Epidermal melanocyte (primary cell): ENCODE data around the gene COL5A1.
"Not testable (repeated sequence)": the region's sequence is repeated elsewhere in the genome, so short reads cannot be mapped to it uniquely, and the experiment has no call there.

ENCODE experiments used
- DNase-seq: peaks from one replicate; pipeline ENCODE4 v3.0.0; 2011; ENCODE audit warnings: low spot score; ENCODE audit not compliant: insufficient read length

The COL5A1 gene

DNA sequence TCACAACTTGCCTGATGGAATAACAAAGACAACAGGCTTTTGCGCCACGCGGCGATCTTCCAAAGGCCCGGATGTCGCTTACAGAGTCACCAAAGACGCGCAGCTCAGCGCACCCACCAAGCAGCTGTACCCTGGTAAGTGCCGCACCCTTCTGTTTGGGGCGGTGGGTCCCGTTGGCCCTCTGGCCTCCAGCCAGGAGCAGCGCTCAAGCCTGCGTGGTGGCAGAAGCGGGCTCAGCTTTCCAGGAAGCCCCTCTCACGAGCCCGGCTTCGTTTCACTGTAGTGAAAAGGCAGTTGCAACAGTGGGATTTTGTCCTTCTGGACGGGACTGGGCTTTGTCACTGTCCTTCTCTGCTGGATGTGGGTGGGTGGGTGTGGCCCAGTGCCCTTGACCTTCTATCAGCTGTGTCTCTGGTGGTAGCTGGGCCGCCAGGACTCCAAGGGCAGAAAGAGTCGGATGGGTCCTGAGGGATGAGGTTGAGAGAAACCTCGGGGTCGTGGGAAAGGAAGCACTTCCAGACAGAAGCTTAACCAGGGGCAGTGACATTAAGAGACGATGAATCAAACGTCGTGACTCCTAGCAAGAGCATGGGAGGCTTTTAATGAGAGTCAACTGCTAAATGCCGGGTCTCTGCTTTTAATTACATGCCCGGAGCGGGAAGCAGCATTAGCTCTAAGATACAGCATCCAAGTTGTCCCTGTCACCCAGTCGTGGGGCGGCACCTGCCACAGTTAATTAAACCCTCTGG, 49.5 kb downstream of the COL5A1 start:
- no peak for DNase-seq

- DNase-seq = no peak
Observed at GRCh38 chr9:134691695-134692572, 50.3 kb downstream of the COL5A1 start.

DNA sequence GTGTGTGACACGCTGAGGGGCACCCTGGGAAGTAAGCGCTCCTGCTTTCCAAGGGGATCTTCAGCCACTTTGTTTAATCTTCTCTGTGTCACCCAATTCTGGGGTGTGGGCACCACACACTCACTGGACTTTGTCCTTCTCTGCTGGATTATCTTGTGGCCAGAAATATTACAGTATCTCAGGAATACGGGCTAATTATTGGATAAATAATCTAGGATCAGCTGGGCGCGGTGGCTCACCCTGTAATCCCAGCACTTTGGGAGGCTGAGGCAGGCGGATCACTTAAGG, 50.9 kb downstream of the COL5A1 start:
- DNase-seq = no peak

DNA sequence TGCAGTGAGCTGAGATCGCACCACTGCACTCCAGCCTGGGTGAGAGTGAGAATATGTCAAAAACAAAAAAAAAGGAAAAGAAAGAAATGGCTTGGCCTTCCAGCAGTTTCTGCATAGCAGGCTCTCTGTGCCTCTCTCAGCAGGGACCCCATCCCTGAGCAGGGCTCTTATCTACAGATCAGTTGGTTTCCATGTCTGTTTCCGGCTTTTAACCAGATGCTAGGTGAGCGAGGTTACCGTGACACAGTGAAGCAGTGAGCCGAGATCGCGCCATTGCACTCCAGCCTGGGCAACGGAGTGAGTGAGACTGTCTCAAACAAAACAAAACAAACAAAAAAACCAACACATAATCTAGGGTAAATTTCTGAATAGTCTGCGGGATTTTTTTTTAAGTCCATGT, 51.4 kb downstream of the COL5A1 start:
- DNase-seq = no peak

DNA sequence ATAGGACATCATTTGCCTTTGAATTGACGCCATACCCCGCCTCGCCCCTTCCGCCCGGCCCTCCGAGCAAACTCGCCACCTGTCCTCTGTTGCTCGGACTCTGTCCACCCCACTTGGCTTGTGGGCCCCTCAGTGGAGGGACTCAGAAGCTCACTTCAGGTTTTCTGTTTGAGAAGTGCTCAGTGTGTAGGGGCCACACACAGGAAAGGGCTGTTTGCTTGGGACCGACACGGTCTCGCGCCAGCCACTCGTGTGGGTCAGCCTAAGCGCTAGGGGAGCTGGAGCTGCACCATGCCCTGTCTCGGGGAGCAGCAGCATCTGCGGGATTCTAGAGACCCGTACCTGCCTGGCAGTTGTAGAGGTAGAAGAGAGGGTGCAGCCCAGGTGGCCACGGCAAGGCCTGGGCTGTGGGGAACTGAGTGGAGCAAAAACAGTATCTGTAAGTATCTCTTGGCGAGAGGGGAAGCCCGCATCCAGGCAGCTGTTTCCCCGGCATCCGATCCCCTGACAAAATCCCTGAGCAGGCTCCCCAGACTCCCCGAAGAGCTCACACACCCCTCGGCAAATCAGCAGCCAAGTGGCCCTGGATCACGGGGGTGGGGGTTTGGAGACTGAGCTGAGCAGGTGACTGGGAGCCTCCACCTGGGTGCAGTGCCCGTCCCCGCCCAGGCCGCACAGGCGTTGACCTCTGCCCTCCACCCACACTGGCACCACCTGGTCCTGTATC, 52.2 kb downstream of the COL5A1 start:
- no peak for DNase-seq

DNA sequence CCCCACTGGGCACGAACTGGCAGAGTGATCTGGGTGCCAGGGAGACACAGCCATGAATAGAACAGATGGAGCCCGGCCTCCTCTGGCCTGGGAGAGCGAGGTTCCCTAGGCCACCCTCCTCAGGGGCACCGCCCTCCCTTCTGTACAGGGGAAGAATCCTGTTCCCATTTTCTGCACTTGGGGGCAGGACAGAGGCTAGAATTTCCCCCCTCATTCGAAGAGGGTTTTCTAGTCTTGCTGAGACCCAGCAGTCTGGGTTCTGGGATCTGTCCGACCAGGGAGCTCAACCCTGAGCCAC, 52.7 kb downstream of the COL5A1 start:
- DNase-seq = no peak

GRCh38 chr9:134694714-134695113, 53.1 kb downstream of the COL5A1 start:
- no peak for DNase-seq

- DNase-seq = no peak
Observed at GRCh38 chr9:134695144-134695543, 53.5 kb downstream of the COL5A1 start.

GRCh38 chr9:134696433-134696832, 54.8 kb downstream of the COL5A1 start:
- no peak for DNase-seq

GRCh38 chr9:134698111-134698510, 56.5 kb downstream of the COL5A1 start:
- DNase-seq = no peak

- peak; percentile 50 for DNase-seq
Observed at GRCh38 chr9:134698587-134699342, 57.2 kb downstream of the COL5A1 start.

DNA sequence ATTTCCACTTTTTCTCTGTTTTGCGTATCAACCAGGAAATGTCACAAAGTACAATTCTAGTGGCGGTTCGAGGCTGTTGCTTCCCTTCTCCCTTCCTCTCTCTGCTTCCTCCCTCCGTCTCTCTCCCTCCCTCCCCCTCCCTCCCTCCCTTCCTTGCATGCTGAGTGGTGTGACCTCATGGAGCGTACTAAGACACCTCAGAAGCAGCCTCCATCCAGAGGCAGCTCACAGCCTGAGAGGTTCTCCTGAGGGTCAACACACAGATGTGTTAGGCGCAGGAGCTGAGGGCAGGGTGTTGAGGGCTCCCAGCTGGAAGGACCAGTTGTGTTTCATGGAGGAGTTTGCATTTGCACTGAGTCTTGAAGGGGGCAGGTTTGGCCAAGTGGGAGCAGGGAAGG, 57.7 kb downstream of the COL5A1 start:
- no peak for DNase-seq

- no peak for DNase-seq
Observed at GRCh38 chr9:134700636-134701350, 59.2 kb downstream of the COL5A1 start.

DNA sequence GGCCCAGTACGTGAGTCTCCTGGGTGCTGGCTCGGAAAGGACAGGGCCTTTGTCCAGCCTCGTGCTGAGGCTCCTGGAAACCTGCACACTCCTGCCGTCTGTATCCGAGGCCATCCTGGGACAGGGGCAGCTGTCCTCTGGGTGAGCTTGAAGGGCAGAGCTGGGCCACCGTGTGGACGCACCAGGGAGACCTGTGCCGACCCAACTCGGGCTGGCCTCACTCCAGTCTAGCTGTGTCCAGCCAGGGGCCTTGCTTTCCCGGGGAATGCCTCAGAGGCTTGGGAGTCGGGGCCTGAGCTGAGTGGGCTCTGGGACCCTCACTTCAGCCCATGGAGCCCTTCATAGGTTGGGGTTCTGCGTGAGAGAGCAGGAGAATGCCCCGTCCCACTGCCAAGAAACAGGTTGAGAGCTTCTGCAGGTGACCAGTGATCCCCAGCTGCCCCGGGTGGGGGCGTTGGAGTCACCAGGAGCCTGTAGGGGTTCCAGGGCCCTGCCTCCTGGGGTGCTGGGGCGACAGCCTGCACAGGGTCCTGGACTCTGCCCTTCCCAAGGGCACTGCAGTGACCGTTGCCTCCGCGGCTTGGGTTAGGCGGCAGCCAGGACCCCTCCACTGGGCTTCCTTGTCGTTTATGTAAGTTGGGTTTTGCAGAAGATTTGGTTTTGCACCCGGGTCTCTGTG, 60.1 kb downstream of the COL5A1 start:
- DNase-seq = no peak

GRCh38 chr9:134702291-134702690, 60.7 kb downstream of the COL5A1 start:
- DNase-seq = no peak

GRCh38 chr9:134703730-134704114, 62.1 kb downstream of the COL5A1 start:
- not testable (repeated sequence) for DNase-seq

GRCh38 chr9:134704498-134704897, 62.9 kb downstream of the COL5A1 start:
- no peak for DNase-seq

DNA sequence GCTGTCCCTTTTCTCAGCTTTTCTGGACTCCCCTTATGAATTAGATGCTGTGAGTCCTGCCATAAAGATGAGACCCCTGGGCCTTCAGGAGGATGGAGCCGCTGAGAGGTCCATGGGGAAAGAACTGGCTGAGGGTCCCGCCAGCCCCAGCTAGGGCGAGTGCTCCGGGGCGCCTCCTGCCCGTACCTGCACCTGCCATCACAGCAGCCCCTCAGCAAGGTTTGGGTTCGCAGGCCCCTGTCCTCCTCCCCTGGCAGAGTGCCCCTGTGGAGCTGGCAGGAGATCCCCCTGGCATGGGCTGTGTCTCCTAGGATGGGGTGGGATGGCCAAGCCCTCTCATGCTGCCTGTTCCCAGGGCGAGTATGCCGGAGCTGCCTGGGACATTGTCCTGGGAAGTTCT, 64.2 kb downstream of the COL5A1 start:
- no peak for DNase-seq

DNA sequence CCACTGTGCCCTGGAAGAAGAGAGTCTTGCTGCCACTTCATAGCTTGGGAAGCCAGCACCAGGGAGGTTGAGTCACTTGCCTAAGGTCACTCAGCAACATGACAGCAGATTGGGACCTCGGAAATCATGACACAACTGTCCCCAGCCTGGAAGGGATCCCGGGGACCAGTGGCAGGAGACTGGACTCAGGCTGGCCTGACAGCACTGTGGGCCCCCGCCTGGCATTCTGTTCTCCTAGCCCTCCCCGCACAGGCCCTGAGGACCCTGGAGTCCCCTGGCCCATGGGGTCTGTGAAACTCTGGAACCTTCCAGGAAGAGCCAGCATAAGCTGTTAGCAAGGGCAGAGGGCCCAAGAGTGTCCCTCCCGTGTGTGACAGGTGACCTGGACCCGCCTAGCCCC, 64.9 kb downstream of the COL5A1 start:
- DNase-seq = no peak

GRCh38 chr9:134707031-134707680, 65.6 kb downstream of the COL5A1 start:
- DNase-seq = peak; percentile 68
